ENCODE data around the gene C7orf25. TPM values are rescaled to one million over a fixed set of nuclear protein-coding genes. Genes with fewer than 3 reads are reported as not detected.

C7orf25 gene
- total RNA-seq, 1 donor from 2014 or later, result 8.5 TPM

DNA sequence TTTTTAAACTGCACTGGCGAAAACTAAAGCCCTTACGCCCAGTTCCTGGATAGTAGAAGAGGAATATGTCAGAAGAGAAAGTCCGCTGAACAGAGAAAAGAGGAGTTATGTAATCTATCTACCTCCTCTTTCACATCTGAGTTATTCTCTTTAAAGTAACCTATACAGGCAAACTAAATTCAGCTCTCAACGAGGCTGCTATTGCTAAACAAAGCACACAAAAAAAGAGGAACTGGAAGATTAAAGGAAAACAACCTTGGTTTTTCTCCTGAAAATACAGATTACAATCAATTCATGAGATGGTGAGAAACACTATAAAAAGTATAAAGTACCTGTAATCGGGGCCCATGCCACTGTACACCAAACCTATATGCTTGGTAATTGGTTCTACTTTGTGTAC lies 14.3 kb upstream of the C7orf25 start:
- H3K27me3 Mint-ChIP-seq (ENCODE audit: low read depth, unreplicated experiment), result no peaks in the 10 kb centered on the region
- Histone ChIP-seq H3K4me3 (ENCODE audit: insufficient read depth, low read depth, low read length) (no peak overlapping the region), H3K9ac (ENCODE audit: low read length) (no peak overlapping the region), H3K27me3 (ENCODE audit: insufficient read depth, low read length) (no peaks in the 10 kb centered on the region), H3K4me2 (ENCODE audit: low read length) (no peak overlapping the region), H3K79me2 (ENCODE audit: insufficient read depth, low read length) (peaks cover 54% of the 10 kb centered on the region), H3K4me1 (ENCODE audit: insufficient read depth, low read length) (no peaks in the 10 kb centered on the region), H2AFZ (ENCODE audit: low read depth, low read length) (no peak overlapping the region), H3K9me3 (ENCODE audit: insufficient read depth, low read depth, low read length) (no peaks in the 10 kb centered on the region), H3K36me3 (ENCODE audit: insufficient read depth, low read length) (peaks cover 44% of the 10 kb centered on the region), H4K20me1 (ENCODE audit: insufficient read depth, low read length) (peaks cover 53% of the 10 kb centered on the region), H3K27ac (ENCODE audit: low read depth, low read length) (no peak overlapping the region)
- FAIRE-seq (no peak), DNase-seq (ENCODE audit: low read depth) (no peak)
- H3K27ac Mint-ChIP-seq (ENCODE audit: unreplicated experiment), result no peak overlapping the region
- no peaks in the 10 kb centered on the region for H3K9me3 Mint-ChIP-seq (ENCODE audit: unreplicated experiment)
- H3K36me3 Mint-ChIP-seq (ENCODE audit: low read depth, unreplicated experiment), result peaks cover 4% of the 10 kb centered on the region
- no peak overlapping the region for H3K4me3 Mint-ChIP-seq (ENCODE audit: unreplicated experiment)
- TF ChIP-seq CTCF (IDR thresholded peaks at IDR 0.05; ENCODE audit: insufficient read depth, low read depth, low read length) (no peak), EZH2 (IDR thresholded peaks at IDR 0.05; ENCODE audit: insufficient read depth, low read length) (no peak)
- peaks cover 28% of the 10 kb centered on the region for H3K4me1 Mint-ChIP-seq (ENCODE audit: low read depth, unreplicated experiment)

- Histone ChIP-seq H3K4me2 (ENCODE audit: low read length) (no peak overlapping the region), H3K79me2 (ENCODE audit: insufficient read depth, low read length) (peaks cover 48% of the 10 kb centered on the region), H3K27ac (ENCODE audit: low read depth, low read length) (no peak overlapping the region), H3K4me3 (ENCODE audit: insufficient read depth, low read depth, low read length) (no peak overlapping the region), H2AFZ (ENCODE audit: low read depth, low read length) (no peak overlapping the region), H3K9ac (ENCODE audit: low read length) (no peak overlapping the region), H3K9me3 (ENCODE audit: insufficient read depth, low read depth, low read length) (no peaks in the 10 kb centered on the region), H3K4me1 (ENCODE audit: insufficient read depth, low read length) (no peaks in the 10 kb centered on the region), H3K27me3 (ENCODE audit: insufficient read depth, low read length) (no peaks in the 10 kb centered on the region), H4K20me1 (ENCODE audit: insufficient read depth, low read length) (peaks cover 48% of the 10 kb centered on the region), H3K36me3 (ENCODE audit: insufficient read depth, low read length) (peaks cover 47% of the 10 kb centered on the region)
- Mint-ChIP-seq H3K9me3 (ENCODE audit: unreplicated experiment) (no peaks in the 10 kb centered on the region), H3K4me3 (ENCODE audit: unreplicated experiment) (no peak overlapping the region), H3K27ac (ENCODE audit: unreplicated experiment) (no peak overlapping the region), H3K36me3 (ENCODE audit: low read depth, unreplicated experiment) (peaks cover 4% of the 10 kb centered on the region), H3K27me3 (ENCODE audit: low read depth, unreplicated experiment) (no peaks in the 10 kb centered on the region), H3K4me1 (ENCODE audit: low read depth, unreplicated experiment) (peaks cover 28% of the 10 kb centered on the region)
- DNase-seq (ENCODE audit: low read depth) (no peak), FAIRE-seq (no peak)
- TF ChIP-seq CTCF (IDR thresholded peaks at IDR 0.05; ENCODE audit: insufficient read depth, low read depth, low read length), result no peak
- no peak for TF ChIP-seq EZH2 (IDR thresholded peaks at IDR 0.05; ENCODE audit: insufficient read depth, low read length)
These were observed 13.8 kb upstream of the C7orf25 start for GRCh38 chr7:42925630-42926029.

GRCh38 chr7:42924223-42924838 lies 12.5 kb upstream of the C7orf25 start:
- no peak overlapping the region for H3K27ac Mint-ChIP-seq (ENCODE audit: unreplicated experiment)
- Histone ChIP-seq H3K79me2 (ENCODE audit: insufficient read depth, low read length) (peaks cover 35% of the 10 kb centered on the region), H3K9ac (ENCODE audit: low read length) (no peak overlapping the region), H3K4me1 (ENCODE audit: insufficient read depth, low read length) (no peaks in the 10 kb centered on the region), H3K36me3 (ENCODE audit: insufficient read depth, low read length) (peaks cover 56% of the 10 kb centered on the region), H3K4me2 (ENCODE audit: low read length) (no peak overlapping the region), H4K20me1 (ENCODE audit: insufficient read depth, low read length) (peaks cover 35% of the 10 kb centered on the region), H3K9me3 (ENCODE audit: insufficient read depth, low read depth, low read length) (no peaks in the 10 kb centered on the region), H3K27me3 (ENCODE audit: insufficient read depth, low read length) (no peaks in the 10 kb centered on the region), H3K27ac (ENCODE audit: low read depth, low read length) (no peak overlapping the region), H3K4me3 (ENCODE audit: insufficient read depth, low read depth, low read length) (no peak overlapping the region), H2AFZ (ENCODE audit: low read depth, low read length) (no peak overlapping the region)
- H3K36me3 Mint-ChIP-seq (ENCODE audit: low read depth, unreplicated experiment), result peaks cover 7% of the 10 kb centered on the region
- peaks cover 21% of the 10 kb centered on the region for H3K4me1 Mint-ChIP-seq (ENCODE audit: low read depth, unreplicated experiment)
- no peaks in the 10 kb centered on the region for H3K9me3 Mint-ChIP-seq (ENCODE audit: unreplicated experiment)
- no peak for TF ChIP-seq EZH2 (IDR thresholded peaks at IDR 0.05; ENCODE audit: insufficient read depth, low read length)
- DNase-seq (ENCODE audit: low read depth) (no peak), FAIRE-seq (no peak)
- H3K4me3 Mint-ChIP-seq (ENCODE audit: unreplicated experiment), result no peak overlapping the region
- no peaks in the 10 kb centered on the region for H3K27me3 Mint-ChIP-seq (ENCODE audit: low read depth, unreplicated experiment)
